Osteocyte (in vitro differentiated cells): Measurements from ENCODE around the gene PCDHGA8. TPM values are rescaled to one million over a fixed set of nuclear protein-coding genes. Genes with fewer than 3 reads are reported as not detected.
"Not testable (repeated sequence)": the region's sequence is repeated elsewhere in the genome, so short reads cannot be mapped to it uniquely, and the experiment has no call there.

Experiments used
- DNase-seq: peaks from one replicate; pipeline ENCODE4 v3.0.0; 2021; ENCODE audit warnings: mixed read lengths; ENCODE audit not compliant: unreplicated experiment; ENCODE audit errors: extremely low spot score
- H3K27ac Mint-ChIP-seq: one replicate; pipeline ENCODE4 v1.8.0; 2021; ENCODE audit warnings: mild to moderate bottlenecking, mixed read lengths; ENCODE audit not compliant: unreplicated experiment
- H3K27me3 Mint-ChIP-seq: one replicate; pipeline ENCODE4 v1.8.0; 2021; ENCODE audit warnings: mixed read lengths; ENCODE audit not compliant: unreplicated experiment
- H3K36me3 Mint-ChIP-seq: one replicate; pipeline ENCODE4 v1.8.0; 2021; ENCODE audit warnings: mixed read lengths; ENCODE audit not compliant: unreplicated experiment
- H3K4me1 Mint-ChIP-seq: one replicate; pipeline ENCODE4 v1.8.0; 2021; ENCODE audit warnings: mixed read lengths; ENCODE audit not compliant: unreplicated experiment
- H3K4me3 Mint-ChIP-seq: one replicate; pipeline ENCODE4 v1.8.0; 2021; ENCODE audit warnings: mild to moderate bottlenecking, moderate library complexity, mixed read lengths; ENCODE audit not compliant: unreplicated experiment
- H3K9me3 Mint-ChIP-seq: one replicate; pipeline ENCODE4 v1.8.0; 2021; ENCODE audit warnings: mixed read lengths; ENCODE audit not compliant: unreplicated experiment
- total RNA-seq: library from RNA; stranded (reverse); gene quantifications from 2 replicates; pipeline ENCODE4 v1.2.1, GENCODE V29; 2021
- TF ChIP-seq, protein P1 (sequence below): fragments of 200-600 bp; sonication (generic); IDR thresholded peaks from 2 replicates; pipeline ENCODE4 v1.5.0; 2021; ENCODE audit warnings: antibody characterized with exemption, mild to moderate bottlenecking, moderate library complexity

The PCDHGA8 gene
- total RNA-seq, 1 donor from 2014 or later = 0.51 TPM

DNA sequence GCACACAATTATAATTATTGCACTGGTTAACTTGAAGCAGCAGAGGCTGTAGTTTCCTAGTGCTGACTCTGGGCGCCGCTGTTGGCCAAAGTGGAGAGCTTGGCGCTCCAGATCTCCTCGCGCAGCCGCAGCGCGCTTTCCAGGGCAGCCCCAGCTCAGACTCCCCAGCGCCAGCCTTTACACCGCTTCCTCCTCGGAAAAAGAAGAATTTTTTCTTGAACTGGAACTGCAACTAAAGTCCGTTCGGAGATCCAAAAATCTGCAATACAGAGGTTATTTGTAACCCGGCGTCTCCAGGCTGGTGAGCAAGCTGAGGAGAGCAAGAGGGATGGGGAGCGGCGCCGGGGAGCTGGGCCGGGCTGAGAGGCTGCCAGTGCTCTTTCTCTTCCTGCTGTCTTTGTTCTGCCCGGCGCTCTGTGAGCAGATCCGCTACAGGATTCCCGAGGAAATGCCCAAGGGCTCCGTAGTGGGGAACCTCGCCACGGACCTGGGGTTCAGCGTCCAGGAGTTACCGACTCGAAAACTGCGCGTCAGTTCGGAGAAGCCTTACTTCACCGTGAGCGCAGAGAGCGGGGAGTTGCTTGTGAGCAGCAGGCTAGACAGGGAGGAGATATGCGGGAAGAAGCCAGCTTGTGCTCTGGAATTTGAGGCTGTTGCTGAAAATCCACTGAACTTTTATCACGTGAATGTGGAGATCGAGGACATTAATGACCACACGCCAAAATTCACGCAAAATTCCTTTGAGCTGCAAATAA is 4.7 kb upstream of the PCDHGA8 start, which contains the start of gene PCDHGB4:
TSS of gene PCDHGB4 (plus strand) at position 142 of the 755 bp plus-strand sequence. CDS start at position 329, 187 bp downstream.
- not testable (repeated sequence) for H3K27me3 Mint-ChIP-seq, H3K4me1 Mint-ChIP-seq, DNase-seq, H3K36me3 Mint-ChIP-seq
- TF ChIP-seq, protein P1, sequence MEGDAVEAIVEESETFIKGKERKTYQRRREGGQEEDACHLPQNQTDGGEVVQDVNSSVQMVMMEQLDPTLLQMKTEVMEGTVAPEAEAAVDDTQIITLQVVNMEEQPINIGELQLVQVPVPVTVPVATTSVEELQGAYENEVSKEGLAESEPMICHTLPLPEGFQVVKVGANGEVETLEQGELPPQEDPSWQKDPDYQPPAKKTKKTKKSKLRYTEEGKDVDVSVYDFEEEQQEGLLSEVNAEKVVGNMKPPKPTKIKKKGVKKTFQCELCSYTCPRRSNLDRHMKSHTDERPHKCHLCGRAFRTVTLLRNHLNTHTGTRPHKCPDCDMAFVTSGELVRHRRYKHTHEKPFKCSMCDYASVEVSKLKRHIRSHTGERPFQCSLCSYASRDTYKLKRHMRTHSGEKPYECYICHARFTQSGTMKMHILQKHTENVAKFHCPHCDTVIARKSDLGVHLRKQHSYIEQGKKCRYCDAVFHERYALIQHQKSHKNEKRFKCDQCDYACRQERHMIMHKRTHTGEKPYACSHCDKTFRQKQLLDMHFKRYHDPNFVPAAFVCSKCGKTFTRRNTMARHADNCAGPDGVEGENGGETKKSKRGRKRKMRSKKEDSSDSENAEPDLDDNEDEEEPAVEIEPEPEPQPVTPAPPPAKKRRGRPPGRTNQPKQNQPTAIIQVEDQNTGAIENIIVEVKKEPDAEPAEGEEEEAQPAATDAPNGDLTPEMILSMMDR = peak; percentile 46
- Mint-ChIP-seq H3K4me3 (peak within 1 kb of the TSS; percentile 64), H3K27ac (peak within 1 kb of the TSS; percentile 23), H3K9me3 (peaks cover 34% of the 10 kb centered on the region)

DNA sequence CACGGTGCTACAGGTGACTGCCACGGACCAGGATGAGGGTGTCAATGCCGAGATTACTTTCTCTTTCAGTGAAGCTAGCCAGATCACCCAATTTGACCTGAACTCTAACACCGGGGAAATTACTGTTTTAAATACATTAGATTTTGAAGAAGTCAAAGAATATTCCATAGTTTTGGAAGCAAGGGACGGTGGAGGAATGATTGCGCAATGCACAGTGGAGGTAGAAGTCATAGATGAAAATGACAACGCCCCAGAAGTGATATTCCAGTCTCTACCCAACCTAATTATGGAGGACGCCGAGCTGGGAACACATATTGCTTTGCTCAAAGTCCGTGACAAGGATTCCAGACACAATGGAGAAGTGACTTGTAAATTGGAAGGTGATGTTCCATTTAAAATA is 3.8 kb upstream of the PCDHGA8 start:
- TF ChIP-seq, protein P1 = no peak
- Mint-ChIP-seq H3K36me3 (peaks cover 6% of the 10 kb centered on the region), H3K4me1 (no peaks in the 10 kb centered on the region), H3K27me3 (no peaks in the 10 kb centered on the region), H3K4me3 (no peak overlapping the region), H3K9me3 (peaks cover 37% of the 10 kb centered on the region), H3K27ac (no peak overlapping the region)
- no peak for DNase-seq

DNA sequence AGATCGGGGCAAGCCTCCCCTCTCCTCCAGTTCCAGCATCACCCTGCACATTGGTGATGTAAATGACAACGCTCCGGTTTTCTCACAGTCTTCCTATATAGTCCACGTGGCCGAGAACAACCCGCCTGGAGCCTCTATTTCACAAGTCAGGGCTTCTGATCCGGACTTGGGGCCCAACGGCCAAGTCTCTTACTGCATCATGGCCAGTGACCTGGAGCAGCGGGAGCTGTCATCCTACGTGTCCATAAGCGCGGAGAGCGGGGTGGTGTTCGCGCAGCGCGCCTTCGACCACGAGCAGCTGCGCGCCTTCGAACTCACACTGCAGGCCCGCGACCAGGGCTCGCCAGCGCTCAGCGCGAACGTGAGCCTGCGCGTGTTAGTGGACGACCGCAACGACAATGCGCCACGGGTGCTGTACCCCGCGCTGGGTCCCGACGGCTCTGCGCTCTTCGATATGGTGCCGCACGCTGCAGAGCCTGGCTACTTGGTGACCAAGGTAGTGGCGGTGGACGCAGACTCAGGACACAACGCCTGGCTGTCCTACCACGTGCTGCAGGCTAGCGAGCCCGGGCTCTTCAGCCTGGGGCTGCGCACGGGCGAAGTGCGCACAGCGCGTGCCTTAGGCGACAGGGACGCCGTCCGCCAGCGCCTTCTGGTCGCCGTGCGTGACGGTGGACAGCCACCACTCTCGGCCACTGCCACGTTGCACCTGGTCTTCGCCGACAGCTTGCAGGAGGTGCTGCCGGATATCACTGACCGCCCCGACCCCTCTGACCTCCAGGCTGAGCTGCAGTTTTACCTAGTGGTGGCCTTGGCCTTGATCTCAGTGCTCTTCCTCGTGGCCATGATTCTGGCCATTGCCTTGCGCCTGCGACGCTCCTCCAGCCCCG is 3.0 kb upstream of the PCDHGA8 start:
- no peak overlapping the region for H3K4me3 Mint-ChIP-seq
- H3K27ac Mint-ChIP-seq = no peak overlapping the region
- TF ChIP-seq, protein P1 = no peak

DNA sequence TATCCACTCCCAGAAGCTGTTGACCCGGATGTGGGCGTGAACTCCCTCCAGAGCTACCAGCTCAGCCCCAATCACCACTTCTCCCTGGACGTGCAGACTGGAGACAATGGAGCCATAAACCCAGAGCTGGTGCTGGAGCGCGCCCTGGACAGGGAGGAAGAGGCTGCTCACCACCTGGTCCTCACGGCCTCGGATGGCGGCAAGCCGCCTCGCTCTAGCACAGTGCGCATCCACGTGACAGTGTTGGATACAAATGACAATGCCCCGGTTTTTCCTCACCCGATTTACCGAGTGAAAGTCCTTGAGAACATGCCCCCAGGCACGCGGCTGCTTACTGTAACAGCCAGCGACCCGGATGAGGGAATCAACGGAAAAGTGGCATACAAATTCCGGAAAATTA is 834 bp downstream of the PCDHGA8 start:
- Mint-ChIP-seq H3K27ac (no peak overlapping the region), H3K27me3 (no peaks in the 10 kb centered on the region), H3K36me3 (peaks cover 9% of the 10 kb centered on the region), H3K4me3 (no peak overlapping the region), H3K4me1 (no peaks in the 10 kb centered on the region), H3K9me3 (peaks cover 30% of the 10 kb centered on the region)
- TF ChIP-seq, protein P1 = no peak
- no peak for DNase-seq

More for the DNA sequence above, 3.0 kb upstream of the PCDHGA8 start:
- Mint-ChIP-seq H3K4me1 (no peaks in the 10 kb centered on the region), H3K27me3 (no peaks in the 10 kb centered on the region), H3K9me3 (peaks cover 41% of the 10 kb centered on the region), H3K36me3 (peaks cover 9% of the 10 kb centered on the region)
- no peak for DNase-seq

DNA sequence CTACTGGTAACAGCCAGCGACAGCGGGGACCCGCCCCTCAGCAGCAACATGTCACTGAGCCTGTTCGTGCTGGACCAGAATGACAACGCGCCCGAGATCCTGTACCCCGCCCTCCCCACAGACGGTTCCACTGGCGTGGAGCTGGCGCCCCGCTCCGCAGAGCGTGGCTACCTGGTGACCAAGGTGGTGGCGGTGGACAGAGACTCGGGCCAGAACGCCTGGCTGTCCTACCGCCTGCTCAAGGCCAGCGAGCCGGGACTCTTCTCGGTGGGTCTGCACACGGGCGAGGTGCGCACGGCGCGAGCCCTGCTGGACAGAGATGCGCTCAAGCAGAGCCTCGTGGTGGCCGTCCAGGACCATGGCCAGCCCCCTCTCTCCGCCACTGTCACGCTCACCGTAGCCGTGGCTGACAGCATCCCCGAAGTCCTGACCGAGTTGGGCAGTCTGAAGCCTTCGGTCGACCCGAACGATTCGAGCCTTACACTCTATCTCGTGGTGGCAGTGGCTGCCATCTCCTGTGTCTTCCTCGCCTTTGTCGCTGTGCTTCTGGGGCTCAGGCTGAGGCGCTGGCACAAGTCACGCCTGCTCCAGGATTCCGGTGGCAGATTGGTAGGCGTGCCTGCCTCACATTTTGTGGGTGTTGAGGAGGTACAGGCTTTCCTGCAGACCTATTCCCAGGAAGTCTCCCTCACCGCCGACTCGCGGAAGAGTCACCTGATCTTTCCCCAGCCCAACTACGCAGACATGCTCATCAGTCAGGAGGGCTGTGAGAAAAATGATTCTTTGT is 2.2 kb downstream of the PCDHGA8 start:
- H3K4me1 Mint-ChIP-seq, DNase-seq, H3K27me3 Mint-ChIP-seq, H3K27ac Mint-ChIP-seq, H3K4me3 Mint-ChIP-seq, H3K36me3 Mint-ChIP-seq: not testable (repeated sequence)
- H3K9me3 Mint-ChIP-seq = peaks cover 23% of the 10 kb centered on the region

DNA sequence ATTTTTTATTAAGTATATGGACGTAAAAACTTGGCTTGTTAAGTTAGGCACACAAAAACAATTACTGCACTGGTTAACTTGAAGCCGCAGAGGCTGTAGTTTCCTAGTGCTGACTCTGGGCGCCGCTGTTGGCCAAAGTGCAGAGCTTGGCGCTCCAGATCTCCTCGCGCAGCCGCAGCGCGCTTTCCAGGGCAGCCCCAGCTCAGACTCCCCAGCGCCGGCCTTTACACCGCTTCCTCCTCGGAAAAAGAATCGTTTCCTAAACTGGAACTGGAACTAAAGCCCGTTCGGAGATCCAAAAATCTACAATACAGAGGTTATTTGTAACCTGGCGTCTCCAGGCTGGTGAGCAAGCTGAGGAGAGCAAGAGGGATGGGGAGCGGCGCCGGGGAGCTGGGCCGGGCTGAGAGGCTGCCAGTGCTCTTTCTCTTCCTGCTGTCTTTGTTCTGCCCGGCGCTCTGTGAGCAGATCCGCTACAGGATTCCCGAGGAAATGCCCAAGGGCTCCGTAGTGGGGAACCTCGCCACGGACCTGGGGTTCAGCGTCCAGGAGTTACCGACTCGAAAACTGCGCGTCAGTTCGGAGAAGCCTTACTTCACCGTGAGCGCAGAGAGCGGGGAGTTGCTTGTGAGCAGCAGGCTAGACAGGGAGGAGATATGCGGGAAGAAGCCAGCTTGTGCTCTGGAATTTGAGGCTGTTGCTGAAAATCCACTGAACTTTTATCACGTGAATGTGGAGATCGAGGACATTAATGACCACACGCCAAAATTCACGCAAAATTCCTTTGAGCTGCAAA is 5.5 kb downstream of the PCDHGA8 start, which contains the start of gene PCDHGB5:
TSS of gene PCDHGB5 (plus strand) at position 192 of the 796 bp plus-strand sequence. CDS start at position 373, 181 bp downstream.
- H3K27ac Mint-ChIP-seq, DNase-seq, H3K36me3 Mint-ChIP-seq, H3K4me1 Mint-ChIP-seq, H3K4me3 Mint-ChIP-seq, H3K27me3 Mint-ChIP-seq: not testable (repeated sequence)
- peaks cover 11% of the 10 kb centered on the region for H3K9me3 Mint-ChIP-seq
